NCI-H345 treated with DMSO at 0.1 percent for 48 hours (cell line): ENCODE results near the gene P2RY13.

ENCODE experiments used
- DNase-seq: peaks from one replicate; lab custom pipeline; 2025; ENCODE audit not compliant: unreplicated experiment; lab: John Stamatoyannopoulos, UW

The P2RY13 gene

GRCh38 chr3:151329363-151329762 lies at the start of gene P2RY13:
Gene P2RY13, minus strand, starts transcription at chr3:151329549. Its CDS starts 21 bp downstream, at chr3:151329528.
- DNase-seq = no peak

- no peak for DNase-seq
Observed at GRCh38 chr3:151377768-151378385, 48.5 kb upstream of the P2RY13 start.

GRCh38 chr3:151372063-151372820 lies 42.9 kb upstream of the P2RY13 start:
- no peak for DNase-seq

- DNase-seq = no peak
Observed at GRCh38 chr3:151371526-151371925, 42.2 kb upstream of the P2RY13 start.

GRCh38 chr3:151367448-151367847 lies 38.1 kb upstream of the P2RY13 start:
- DNase-seq = no peak

- DNase-seq = no peak
Observed at GRCh38 chr3:151366993-151367392, 37.6 kb upstream of the P2RY13 start.

GRCh38 chr3:151362751-151363174 lies 33.4 kb upstream of the P2RY13 start:
- DNase-seq = no peak

GRCh38 chr3:151357463-151357850 lies 28.1 kb upstream of the P2RY13 start:
- no peak for DNase-seq

- DNase-seq = no peak
Observed at GRCh38 chr3:151356794-151357462, 27.6 kb upstream of the P2RY13 start.

GRCh38 chr3:151351648-151352047 lies 22.3 kb upstream of the P2RY13 start:
- DNase-seq = no peak

- DNase-seq = no peak
Observed at GRCh38 chr3:151351219-151351618, 21.9 kb upstream of the P2RY13 start.

GRCh38 chr3:151350656-151351055 lies 21.3 kb upstream of the P2RY13 start:
- DNase-seq = no peak

GRCh38 chr3:151347432-151347831 lies 18.1 kb upstream of the P2RY13 start:
- DNase-seq = no peak

- DNase-seq = no peak
Observed at GRCh38 chr3:151346292-151346691, 16.9 kb upstream of the P2RY13 start.

GRCh38 chr3:151345859-151346258 lies 16.5 kb upstream of the P2RY13 start:
- DNase-seq = no peak

GRCh38 chr3:151331696-151332095 lies 2.3 kb upstream of the P2RY13 start:
- DNase-seq = no peak

- no peak for DNase-seq
Observed at GRCh38 chr3:151330899-151331298, 1.6 kb upstream of the P2RY13 start.

- no peak for DNase-seq
Observed at GRCh38 chr3:151330379-151330778, 1.0 kb upstream of the P2RY13 start.

GRCh38 chr3:151328298-151328995 lies 902 bp downstream of the P2RY13 start:
- DNase-seq = no peak

GRCh38 chr3:151327571-151328198 lies 1.7 kb downstream of the P2RY13 start:
- no peak for DNase-seq

GRCh38 chr3:151322511-151322910 lies 6.8 kb downstream of the P2RY13 start:
- no peak for DNase-seq
